UCSD-AML1 (cell line): Measurements from ENCODE around the gene LUM.
"Not testable (repeated sequence)": the region's sequence is repeated elsewhere in the genome, so short reads cannot be mapped to it uniquely, and the experiment has no call there.

Experiments
- DNase-seq: peaks from one replicate; lab custom pipeline; 2025; ENCODE audit not compliant: unreplicated experiment; lab: John Stamatoyannopoulos, UW

Gene LUM

GRCh38 chr12:91110311-91110924, 876 bp downstream of the LUM start:
- DNase-seq: no peak

- DNase-seq: no peak
Measured at GRCh38 chr12:91109581-91110310, 1.5 kb downstream of the LUM start.

- DNase-seq: peak; percentile 62
Measured at GRCh38 chr12:91109148-91109564, 2.1 kb downstream of the LUM start.

GRCh38 chr12:91108196-91108755, 3.0 kb downstream of the LUM start:
- DNase-seq: no peak

GRCh38 chr12:91106283-91106682, 5.0 kb downstream of the LUM start:
- DNase-seq: no peak

- no peak for DNase-seq
Measured at GRCh38 chr12:91105807-91106206, 5.5 kb downstream of the LUM start.

GRCh38 chr12:91104812-91105466, 6.4 kb downstream of the LUM start:
- no peak for DNase-seq

GRCh38 chr12:91103624-91104023, 7.7 kb downstream of the LUM start:
- DNase-seq: no peak

- DNase-seq: no peak
Measured at GRCh38 chr12:91103101-91103500, 8.2 kb downstream of the LUM start.

- no peak for DNase-seq
Measured at GRCh38 chr12:91100906-91101305, 10.4 kb downstream of the LUM start.

GRCh38 chr12:91099836-91100235, 11.5 kb downstream of the LUM start:
- no peak for DNase-seq

- DNase-seq: no peak
Measured at GRCh38 chr12:91099341-91099740, 12.0 kb downstream of the LUM start.

GRCh38 chr12:91098941-91099340, 12.4 kb downstream of the LUM start:
- no peak for DNase-seq

- no peak for DNase-seq
Measured at GRCh38 chr12:91098461-91098860, 12.8 kb downstream of the LUM start.

- DNase-seq: no peak
Measured at GRCh38 chr12:91094957-91095356, 16.3 kb downstream of the LUM start.

- DNase-seq: no peak
Measured at GRCh38 chr12:91094032-91094662, 17.1 kb downstream of the LUM start.

GRCh38 chr12:91093341-91093740, 18.0 kb downstream of the LUM start:
- no peak for DNase-seq

- DNase-seq: no peak
Measured at GRCh38 chr12:91091916-91092715, 19.2 kb downstream of the LUM start.

GRCh38 chr12:91089953-91090352, 21.3 kb downstream of the LUM start:
- DNase-seq: not testable (repeated sequence)

- no peak for DNase-seq
Measured at GRCh38 chr12:91080041-91080440, 31.3 kb downstream of the LUM start.

GRCh38 chr12:91078501-91078900, 32.8 kb downstream of the LUM start:
- no peak for DNase-seq
